Measurements from ENCODE around the gene LRP5.

LRP5 gene

DNA sequence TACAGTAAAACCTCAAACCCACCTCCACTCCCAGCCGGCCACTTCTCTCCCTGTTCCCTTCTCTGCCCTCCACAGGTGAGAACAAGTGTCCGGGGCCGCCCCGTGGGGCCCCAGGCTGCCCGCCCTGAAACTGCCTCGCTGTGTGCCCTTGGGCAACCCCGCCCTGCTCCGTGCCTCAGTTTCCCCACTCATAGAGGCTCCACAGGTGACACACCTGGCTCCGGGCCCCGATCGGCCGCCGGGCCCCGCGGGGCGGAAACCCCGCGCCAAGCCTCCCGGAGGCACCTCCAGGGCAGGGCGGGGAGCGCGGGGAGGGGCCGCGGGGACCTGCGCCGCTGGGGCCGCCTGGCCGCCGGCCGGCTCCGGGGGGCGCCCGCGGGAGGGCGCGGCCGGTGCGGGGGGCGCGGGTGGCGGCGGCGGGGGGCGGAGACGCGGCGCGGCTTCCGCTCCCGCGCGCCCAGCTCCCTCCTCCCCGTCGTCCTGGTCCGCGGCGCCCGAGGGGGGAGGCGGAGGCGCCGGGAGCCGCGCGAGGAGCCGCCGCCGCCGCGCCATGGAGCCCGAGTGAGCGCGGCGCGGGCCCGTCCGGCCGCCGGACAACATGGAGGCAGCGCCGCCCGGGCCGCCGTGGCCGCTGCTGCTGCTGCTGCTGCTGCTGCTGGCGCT is at the start of gene LRP5:
LRP5 (plus strand) TSS at position 475 of the 663 bp plus-strand sequence; CDS start at position 599, 124 bp downstream.
- DNase-seq (ENCODE audit: low spot score) = peak; percentile 69

DNA sequence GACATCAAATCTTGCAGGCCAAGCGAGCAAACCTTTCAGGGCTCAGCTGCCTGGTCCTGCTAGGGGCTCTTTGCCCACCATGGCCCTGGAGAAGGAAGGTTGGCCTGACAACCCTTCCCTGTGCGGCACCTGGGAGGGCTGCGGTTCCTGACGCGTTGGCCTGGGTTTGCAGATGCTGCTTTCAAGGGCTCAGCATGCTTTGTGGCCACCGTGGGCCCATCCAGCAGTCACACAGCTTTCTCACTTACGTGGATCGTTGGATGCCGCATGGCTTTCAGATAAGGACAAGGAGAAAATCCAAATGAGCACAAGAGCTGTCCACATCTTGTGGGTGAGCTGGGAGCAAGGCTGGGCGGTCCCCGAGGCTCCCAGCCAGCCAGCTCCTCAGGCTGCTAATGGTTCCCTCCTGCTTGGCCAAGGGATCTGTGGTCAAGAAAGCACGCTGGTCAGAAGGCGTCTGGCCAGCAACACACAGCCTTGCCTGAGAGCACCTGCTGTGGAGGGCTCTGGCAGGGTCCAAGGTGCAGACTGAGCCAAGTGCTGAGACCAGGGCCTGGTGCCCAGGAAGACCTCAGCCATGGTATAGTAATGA is 48.9 kb upstream of the LRP5 start:
- no peak for DNase-seq (ENCODE audit: low spot score)

DNA sequence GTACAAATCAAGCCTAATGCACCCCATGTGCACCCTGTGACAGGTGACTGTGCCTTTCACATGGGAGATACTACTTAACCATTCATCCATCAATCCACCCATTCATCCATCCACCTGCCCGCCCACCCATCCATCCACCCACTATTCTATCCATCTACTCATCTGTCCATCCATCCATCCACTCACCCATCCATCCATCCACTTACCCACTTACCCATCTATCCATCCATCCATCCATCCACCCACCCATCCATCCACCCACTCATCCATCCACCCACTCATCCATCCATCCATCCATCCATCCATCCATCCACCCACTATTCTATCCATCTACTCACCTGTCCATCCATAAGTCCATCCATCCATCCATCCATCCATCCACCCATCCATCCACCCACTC is 48.1 kb upstream of the LRP5 start:
- DNase-seq (ENCODE audit: low spot score) = no peak

DNA sequence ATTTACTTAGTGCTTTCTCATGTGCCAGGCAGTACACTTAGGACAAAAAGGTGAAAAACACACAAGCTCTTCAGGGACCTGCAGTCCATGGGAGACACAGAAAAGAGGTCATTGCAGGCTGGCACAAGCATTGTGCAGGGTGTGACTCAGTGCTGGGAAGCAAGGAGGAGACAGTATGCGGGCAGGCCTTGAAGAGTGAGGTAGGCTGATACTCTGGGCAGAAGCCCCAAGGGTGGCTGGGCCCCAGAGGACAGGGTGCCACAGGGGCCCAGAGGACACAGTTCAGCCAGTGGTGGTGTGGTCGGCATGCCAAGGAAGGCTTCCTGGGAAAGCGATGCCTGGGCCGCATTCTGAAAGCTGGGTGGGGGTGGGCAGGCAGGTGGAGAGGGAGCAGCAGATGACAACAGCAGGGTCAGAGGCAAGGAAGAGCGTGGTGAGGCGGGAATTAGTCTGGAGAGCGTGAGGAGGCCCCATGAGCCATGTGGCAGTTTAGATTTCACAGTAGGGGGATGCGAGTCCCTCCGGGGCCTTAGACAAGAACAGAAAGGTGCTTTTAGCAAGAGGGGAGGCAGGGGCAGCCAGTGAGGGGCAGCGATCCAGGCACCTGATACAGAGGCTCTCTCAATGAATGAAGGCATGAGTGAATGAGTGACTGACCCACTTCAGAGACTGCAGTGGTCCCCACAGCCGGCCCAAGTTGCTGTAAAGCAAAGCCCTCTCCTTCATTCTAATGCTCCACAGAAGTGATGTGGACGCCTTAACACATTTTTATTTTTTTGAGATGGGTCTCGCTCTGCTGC is 47.5 kb upstream of the LRP5 start:
- DNase-seq (ENCODE audit: low spot score) = no peak

DNA sequence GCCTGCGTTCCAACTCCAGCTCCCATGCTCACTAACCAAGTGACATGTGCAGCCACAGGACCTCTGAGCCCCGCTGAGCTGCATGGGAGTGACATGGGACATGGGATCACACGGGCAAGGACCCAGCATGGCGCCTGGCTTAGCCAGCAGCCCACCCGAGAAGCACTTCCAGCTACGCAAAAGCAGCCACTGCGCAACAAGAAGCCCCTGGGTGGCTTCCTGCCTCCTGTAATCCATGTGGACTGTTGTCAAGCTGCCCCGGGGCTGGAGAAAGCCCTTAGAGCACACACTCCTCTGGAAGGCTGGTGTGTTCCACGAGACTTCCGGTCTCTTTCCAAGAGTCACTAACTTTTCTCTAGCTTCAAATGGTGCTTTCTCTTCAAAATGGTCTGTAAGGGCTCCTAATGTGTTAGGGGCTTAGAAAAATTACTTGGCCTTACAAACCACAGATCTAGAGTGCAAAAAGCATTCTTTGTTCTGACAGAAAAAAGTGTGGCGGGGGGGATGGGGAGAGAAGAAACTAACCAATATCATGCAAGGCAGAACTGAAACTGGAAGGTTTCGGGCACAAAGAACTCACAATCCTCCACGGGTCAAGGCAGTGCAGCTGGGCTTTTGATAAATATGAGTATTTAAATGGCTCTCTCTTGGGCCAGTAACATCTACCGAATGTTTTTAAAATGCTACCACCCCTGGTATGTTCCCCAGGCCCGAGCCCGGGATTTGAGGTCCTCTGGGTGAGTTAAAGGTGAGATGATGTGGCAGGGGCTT is 46.1 kb upstream of the LRP5 start:
- no peak for DNase-seq (ENCODE audit: low spot score)

DNA sequence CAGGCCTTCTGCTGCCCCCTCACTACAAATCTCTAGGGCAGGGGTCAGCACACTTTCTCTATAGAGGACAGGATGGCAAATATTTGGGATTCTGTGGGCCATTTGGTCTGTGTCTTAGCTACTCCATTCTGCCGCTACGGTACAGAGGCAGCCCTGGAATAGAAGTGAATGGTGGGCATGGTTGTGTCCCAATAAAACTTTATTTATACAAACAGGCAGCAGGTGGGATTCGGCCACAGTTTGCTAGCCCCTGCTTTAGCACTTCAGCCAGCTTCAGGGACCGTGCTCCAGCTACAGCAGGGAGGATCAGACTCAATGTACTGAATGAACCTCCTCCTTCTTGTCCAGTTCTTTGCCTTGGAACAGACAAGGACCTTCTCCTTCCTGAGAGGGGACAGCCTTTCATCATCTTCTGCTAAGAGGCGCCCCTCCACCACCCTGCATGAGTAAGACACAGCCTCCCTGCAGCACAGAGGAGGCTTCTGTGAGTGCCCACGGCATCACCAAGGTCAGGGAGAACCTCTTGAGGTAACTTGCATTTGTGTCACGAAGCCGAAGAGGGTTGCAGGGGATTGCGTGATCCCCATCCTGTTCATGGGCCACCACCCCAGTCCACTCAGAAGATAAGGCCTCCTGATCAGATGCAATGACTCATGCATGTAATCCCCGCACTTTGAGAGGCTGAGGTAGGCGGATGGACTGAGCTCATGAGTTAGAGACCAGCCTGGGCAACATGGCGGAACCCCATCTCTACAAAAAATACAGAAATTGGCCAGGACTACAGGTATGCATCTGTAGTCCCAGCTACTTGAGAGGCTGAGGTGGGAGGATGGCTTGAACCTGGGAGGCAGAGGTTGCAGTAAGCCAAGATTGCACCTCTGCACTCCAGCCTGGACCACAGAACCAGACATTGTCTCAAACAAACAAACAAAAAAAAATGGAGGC is 45.2 kb upstream of the LRP5 start:
- no peak for DNase-seq (ENCODE audit: low spot score)

DNA sequence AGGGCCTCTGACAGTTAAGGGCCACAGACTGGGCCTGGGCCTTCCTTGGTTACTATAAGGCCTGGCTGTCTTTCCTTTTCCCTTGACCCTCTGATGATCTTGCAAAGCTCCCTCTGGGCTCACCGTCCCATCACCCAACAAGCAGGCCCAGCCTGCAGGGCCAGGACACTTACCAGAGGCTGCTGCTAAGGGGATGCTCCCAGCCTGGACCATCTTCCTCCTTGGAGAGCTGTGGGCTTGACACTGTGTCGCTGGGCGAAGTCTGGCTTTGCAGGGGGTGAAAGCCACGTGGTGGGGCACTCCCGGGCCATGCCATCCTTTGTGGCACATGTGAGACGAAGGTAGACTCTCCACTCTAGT is 44.5 kb upstream of the LRP5 start:
- DNase-seq (ENCODE audit: low spot score) = no peak

DNA sequence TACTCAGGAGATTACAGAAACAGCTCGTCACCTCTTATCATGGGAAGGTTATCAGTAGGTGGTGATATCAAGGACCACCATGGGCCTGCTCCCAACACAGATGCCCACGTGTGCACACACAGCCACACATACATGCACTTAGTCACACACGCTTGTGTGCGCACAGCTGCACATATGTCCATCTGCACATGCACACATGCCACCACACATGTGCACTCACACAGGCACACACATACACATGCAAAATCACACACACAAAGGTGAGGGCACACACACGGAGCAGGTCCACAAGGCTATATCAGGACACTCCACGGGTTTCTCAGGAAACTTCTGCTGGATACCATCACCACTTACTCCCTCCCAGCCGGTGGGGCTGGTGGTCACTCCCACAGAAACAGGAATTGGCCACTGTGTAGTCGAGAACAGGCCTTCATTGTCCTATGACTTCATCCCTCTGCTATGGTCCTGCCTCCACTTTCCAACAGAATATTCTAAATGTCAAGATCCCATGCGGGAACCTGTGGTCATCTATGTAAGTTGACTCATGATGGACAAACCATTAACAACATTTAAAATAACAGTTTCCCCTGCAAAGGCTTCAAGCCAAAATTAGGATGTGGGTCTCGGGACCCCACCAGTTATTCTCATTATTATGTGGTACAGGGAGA is 42.8 kb upstream of the LRP5 start:
- no peak for DNase-seq (ENCODE audit: low spot score)

DNA sequence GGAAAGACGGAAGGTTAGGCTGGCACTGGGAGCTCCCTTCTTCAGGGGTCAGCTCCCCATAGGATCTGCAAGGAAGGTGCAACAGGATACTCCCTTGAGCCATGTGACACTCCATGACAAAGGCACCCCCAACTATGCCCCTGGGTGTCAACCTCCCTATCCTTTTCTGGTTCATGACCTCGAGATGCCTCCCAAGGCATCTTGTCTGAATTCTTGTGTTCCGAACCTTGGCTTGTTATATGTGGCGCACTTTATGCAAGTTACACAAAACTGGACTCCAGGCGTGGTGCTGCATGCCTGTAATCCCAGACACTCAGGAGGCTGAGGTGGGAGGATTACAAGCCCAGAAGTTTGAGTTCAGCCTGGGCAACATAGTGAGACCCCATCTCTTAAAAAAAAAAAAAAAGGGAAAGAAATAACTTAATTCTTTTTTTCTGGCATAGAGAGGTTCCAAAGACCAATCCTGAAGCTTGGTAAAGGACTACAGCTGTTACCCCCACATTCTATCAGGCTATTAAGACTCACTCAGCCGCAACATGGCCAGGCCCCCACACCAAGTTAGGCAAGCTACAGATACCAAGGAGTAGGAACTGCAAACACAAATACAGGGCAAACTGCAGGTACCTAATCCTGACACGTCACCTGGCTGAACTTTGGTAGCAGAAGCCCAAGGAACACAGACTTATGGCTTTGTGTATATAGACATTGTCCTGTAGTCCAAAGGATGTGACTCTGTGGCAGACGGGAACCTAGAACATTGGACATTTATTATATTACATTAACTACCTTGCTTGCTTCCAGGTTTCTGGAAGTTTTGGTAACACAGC is 42.0 kb upstream of the LRP5 start:
- no peak for DNase-seq (ENCODE audit: low spot score)

DNA sequence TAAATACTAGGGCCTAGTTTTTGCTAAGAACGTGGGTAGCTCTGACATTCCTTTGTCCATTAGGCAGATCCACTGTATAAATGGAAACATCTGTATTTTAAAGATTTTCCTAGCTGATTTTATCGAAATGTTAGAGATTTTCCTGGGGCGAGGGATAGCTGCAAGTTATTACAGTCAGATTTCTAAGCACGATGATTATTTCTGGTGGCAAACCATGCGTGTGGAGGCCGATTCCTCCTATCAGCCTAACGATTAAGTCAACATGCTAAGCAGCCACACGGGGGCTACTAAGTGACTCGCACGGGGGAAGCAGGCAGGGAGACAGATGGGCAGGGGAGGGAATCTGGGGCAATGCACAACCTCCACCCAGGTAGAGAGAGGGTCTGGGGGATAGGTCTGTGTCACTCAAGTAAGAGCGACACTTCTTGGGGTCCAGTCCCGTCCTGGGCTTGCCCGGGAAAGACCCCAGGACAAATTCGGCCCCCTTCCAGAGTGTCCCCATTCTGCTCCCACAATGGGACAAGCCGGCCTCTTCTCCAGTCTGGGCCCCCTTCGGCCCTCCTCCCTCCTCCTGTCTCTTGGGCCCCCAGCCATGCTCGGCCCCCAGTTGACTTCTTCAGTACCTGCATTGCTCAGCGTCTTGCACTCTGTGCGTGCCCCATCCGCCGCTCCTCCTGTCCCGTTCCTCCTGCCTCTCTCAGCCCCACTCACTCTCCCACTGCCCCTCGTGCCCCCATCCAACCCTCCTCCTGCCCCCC is 41.2 kb upstream of the LRP5 start:
- DNase-seq (ENCODE audit: low spot score) = peak; percentile 76

DNA sequence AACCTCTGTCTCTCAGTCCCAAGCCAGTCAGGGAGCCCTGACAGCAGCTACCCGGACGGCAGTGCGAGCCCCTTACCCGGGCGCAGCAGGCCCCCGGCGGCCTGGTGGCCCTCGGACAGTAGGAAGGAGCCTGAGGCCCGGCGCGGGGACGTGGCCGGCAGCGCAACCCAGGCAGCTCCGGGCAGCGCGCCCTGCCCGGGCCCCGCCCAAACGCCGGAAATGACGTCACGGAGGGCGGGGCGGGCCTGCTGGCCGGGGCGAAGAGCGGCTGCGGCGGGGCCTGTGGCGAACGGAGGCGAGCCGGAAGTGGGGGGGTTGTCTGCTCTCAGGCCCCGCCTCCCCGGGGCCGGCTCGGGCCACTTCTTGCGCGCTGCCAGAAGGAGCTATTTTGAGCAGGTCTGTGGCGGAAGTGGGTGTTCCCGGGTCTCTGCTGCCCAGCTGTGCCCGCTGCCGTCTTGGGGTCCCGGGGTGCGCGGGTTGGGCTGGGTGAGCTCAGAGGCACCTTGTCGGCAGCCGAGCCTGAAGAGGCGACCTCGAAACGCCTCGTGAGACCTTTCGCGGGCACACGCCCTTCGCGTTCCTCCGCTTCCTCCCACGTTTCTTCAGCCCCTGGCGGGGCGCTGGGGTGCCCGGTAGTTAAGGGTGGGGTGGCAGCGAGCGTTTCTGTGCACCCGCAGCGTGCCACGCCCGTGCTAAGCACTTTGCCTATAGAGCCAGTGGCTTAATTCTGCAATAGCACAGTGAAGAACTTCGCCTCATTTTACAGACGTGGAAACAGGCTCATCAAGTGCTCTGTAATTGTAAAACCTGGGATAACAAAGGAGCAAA is 40.4 kb upstream of the LRP5 start, which contains the start of gene C11orf24:
C11orf24 (minus strand) TSS at position 193 of the 828 bp plus-strand sequence. CDS start 8,206 bp downstream, outside the sequence.
- DNase-seq (ENCODE audit: low spot score) = peak; percentile 98

DNA sequence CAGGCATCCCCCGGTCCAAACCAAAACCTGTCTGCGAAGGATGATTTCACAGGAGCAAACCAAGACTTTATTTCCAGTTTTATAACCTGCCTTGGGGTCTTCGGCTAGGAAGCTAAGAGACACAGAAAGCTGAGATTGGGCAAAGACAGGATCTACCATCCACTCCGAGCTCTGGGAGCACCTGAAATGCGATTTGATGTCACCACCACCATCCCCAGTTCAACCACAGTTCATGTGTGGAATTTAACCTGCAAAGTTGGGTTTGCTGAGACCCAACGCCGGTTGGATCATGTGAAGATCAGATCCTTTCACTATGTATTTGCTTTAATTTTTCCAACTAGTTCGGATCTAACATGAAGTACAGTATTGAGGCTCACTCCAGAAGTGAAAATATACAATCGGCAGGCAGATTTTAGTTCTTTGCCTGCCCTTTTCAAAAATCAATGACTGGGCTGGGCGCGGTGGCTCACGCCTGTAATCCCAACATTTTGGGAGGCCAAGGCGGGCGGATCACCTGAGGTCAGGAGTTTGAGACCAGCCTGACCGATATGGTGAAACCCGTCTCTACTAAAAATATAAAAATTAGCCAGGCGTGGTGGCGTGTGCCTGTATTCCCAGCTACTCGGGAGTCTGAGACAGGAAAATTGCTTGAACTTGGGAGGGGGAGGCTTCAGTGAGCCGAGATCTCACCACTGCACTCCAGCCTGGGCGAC is 39.2 kb upstream of the LRP5 start:
- DNase-seq (ENCODE audit: low spot score) = no peak

DNA sequence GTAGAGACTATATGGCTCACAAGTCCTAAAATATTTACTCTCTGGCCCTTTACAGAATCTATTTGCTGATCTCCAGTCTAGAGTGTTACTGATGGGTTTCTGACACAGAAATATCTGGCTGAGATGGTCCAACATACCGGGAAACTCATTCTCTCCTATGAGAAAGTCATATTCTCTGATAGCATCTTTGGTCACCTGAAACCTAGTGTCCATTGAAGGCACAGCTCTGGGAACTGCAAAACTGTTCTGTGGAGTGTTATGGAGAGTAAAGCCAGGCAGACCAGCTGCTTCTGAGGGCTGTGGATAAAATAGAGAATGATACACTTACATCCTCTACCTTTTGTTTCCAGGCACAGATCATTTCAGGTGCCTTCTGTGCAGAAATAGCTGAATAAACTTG is 38.1 kb upstream of the LRP5 start:
- no peak for DNase-seq (ENCODE audit: low spot score)

DNA sequence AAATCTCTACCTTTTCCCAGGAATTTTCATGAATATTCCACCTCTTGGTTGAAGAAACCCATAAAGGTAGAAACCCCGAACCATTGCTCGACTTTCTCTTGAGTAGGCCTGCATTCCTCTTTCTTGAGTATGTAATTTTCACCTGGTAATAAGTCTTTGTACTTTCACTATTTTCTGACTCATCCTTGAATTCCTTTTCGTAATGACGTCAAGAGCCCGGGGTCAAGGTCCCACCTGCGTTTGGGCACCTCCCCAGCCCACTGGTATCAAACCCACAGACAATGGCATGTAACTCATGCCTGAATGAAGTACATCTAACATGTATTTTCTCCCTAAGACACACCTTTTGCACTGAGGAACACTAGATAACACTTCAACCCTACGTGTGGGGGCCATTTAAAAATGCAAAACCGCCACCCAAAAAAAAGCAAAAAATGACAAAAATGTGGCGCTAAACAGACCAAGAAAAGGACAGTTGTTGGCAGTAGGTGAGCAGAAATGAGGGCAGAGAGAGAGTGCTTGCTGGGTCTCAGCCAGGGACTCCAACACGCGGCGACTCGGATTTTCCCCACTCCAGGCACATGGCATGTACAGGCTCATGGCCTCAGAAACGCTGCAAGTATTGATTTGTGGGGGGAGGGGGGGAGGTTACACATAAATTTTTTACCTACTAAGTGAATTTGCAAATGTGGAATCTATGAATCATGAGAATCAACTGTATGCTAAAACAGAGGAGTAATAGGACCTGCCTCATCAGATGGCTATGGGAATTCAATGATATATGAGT is 36.5 kb upstream of the LRP5 start:
- no peak for DNase-seq (ENCODE audit: low spot score)

DNA sequence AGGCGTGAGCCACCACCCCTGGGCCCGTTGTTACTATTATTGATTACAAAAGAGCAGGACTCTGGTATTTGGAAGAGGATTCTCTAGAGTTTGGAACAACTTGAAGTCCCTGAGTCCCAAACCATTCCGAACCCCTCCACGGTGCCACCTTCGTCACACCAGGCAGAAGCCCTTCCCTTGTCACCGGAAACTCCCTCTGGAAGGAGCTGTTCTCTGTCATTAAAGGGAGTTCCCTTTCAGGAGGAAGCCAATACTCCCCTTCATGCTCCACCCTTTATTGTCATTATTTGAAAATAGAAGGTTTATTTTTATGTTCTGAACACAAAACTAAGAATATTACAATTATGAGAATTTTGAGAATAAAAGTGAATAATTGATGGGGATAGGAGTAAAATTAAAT is 35.5 kb upstream of the LRP5 start:
- no peak for DNase-seq (ENCODE audit: low spot score)

DNA sequence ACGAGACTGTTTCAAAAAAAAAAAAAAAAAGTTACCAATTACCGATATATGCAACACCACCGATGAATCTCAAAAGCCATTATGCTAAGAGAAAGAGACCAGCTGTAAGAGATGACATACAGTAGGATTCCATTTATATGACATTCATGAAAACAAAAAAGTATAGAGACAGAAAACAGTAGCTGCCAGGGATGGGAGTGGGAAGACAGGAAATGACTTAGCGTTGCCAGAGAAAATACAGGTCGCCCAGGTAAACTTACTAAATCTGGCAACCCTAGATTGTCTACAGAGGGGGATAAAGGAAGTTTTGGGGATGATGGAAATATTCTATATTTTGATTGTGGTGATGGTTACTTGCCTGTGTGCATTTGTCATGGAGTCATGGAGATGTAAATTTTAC is 32.7 kb upstream of the LRP5 start:
- no peak for DNase-seq (ENCODE audit: low spot score)
